HuH-7.5 (cell line): ENCODE measurements around the gene NAP1L4.

Experiments used
- DNase-seq: peaks from one replicate; pipeline ENCODE4 v3.0.0; 2011; ENCODE audit warnings: low spot score

NAP1L4 gene

DNA sequence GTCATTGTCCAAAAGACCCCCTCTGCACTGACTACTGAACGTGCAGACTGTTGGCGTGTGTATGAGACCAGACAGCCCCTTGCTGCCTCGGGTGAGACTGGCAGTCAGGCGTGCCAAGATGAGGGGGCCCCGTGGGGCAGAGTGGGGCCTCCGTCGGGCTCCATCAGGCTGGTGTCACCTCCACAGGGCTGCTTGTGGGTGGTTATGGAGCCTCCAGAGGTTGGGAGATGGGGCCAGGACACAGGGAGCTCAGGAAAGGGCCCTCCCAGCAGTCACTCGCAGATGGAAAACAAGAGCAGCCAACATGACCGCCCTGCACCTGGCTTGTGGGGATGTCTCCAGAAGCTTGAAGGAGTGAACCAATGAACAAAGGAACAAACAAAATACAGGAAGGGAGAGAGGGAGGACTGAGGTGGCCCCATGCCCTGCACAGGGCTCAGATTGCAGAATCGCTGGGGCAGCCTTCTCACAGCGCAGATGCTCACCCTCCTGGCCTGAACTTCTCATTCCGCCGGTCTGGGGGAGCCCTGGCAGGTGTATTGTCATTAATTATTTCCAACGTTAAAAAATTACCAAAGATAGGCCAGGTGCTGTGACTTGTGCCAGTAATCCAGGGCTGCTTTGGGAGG, 57.4 kb downstream of the NAP1L4 start:
- DNase-seq, result no peak

DNA sequence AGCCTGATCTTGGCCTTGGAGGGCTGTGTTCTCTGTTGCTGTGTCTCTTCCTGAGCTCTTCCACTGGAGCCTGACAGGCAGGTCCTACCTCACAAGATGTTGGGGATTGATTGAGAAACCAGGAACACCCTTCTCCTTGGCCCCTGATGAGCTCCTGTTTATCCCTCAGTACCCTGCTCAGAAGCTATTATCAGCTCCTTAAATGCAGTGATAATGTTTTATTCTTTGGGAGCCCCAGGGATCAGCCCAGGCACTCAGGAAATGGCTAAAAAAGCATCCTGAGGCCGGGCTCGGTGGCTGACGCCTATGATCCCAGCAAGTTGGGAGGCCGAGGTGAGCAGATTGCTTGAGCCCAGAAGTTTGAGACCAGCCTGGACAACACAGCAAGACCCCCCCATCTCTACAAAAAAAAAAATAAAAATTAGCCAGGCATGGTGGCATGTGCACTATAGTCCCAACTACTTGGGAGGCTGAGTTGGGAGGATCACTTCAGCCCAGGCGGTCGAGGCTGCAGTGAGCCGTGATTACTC, 58.0 kb downstream of the NAP1L4 start:
- no peak for DNase-seq

DNA sequence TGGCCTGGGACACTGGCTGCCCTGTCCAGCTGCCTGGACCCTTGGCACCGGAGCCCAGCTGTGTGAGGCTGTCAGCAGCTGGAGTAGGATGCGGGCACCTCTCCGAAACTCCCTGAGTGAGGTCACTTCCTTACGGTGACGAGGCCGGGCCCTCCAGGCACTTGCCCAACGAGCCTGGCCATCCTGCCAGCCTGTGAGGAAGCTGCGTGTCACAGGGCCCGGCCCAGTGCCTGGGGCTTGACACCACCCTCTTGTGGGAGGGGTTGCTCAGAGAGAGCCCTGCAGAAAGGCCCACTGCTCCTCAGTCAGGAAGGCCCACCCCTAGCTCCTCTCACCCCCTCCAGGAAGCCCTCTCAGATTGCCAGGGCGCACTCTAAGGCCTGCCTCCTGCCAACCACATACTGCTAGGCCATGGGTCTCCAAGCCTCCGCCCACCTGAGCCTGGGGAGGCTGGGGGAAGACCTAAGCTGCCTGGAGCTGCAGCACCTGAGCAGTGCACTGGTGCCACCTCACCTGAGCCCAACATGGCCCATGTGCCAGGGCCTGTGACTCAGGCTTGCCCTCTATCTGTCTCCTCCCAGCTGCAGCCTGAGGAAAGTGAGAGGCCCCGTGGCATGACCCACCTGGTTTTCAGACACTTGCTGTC, 58.6 kb downstream of the NAP1L4 start:
- no peak for DNase-seq

DNA sequence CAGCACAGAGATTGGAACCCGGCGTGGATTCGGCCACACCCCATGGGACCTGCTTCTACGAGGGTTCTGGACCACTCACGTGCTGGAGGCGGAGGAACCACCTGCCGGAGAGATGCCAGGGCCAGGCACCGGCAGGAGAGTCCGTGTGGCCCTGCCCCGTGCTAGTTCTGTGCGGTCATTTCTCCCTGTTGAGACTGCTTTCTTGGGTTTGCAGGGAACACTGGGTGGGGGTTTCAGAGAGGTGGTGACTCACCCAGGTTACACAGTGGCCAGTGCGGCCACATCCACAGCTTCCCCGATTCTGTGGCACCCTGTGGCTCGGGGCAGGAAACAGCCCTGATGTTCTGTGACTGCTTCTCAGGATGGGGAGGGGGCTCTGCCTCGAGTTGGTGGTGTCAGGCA, 59.3 kb downstream of the NAP1L4 start:
- no peak for DNase-seq

DNA sequence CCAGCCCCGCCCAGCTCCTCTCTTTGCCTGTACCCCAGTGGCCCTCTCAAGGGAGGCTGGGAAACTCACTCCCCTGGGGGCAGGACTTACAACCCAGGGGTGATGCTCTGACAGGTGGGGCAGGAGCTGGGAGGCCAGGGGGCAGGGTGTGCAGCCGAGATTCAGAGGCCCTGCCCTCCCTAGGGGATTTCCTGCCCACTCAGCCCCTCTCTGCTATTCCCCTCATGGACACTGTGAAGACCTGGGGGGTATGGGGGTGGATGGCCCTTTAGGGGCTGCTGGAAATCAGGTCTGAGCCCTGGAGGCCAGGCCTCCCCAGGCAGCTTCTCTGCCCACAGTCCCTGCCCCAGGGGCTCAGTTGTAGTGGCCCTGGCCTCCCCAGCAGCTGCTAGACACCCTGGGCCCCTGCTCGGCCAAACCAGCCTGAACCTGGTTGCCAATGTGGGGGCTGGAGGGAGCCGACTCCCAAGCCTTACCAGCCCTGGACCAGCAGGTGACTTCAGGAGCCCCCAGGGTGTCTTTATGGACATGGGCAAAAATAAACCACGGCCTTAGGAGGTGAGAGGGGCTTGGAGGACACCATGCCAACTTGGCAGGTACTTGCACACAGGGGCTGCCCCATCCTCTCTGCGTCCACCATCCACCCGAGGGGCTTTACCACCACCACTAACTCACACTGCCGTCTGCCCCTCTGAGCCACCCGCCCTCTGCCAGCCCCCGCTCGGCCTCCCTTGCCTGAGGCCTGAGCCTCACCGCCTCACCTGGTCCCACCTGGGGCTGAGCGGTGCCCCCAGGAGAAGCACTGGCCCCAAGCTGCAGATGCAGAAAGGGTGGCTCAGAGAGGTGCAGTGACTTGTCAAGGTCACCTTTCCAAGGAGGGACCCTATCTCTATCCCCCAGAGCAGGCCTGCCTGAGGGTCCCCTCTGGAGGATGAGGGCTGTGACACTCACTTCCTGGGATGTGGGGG, 60.1 kb downstream of the NAP1L4 start:
- no peak for DNase-seq

DNA sequence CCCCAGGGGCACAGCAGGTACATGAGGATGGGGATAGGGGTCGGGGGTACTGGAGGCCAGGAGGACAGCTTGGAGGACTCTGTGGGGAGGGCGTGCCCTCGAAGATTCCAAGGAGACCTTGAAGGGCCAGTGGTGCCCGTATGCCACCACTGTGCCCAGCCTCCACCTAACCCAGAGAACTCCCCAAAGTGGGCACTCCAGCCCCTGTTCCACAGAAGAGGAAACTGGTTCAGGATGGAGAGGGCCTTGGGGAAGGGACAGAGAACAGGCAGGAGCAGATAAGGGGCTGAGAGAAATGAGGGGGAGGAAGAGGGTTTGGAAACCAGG, 60.7 kb downstream of the NAP1L4 start:
- DNase-seq, result no peak

DNA sequence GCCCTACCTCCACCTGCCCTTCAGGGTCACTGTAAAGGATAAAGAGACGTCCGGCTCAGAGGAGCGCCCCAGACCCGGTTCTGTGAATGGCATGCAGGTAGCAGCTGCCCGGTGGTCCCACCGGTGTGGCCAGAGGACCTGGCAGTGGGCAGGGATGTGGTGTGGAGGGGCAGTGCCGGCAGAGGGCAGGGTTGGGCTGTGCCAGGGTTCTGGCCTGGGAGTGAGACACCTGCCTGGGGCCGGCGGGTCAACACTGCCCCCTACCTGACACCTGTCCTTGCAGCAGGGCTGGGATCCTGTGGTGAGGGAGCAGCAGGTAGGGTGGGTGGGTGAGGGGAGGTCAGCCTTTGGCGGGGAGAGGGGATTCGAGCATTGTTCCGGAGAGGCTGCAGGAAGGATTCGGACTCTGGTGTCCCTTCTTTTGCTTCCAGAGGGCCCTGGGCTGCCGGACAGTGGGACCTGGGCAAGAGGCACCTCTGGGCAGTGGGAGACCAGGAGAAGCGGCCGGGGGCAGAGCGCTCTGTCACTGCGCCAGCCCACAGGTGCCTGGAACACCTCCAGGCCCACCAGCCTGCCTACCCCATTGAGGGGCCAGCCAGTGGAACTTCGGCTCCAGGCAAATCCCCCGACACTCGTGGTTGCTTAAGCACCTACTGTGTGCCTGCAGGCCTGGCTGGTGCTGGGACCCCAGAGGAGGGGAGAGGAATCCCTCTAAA, 61.3 kb downstream of the NAP1L4 start:
- peak; percentile 90 for DNase-seq

DNA sequence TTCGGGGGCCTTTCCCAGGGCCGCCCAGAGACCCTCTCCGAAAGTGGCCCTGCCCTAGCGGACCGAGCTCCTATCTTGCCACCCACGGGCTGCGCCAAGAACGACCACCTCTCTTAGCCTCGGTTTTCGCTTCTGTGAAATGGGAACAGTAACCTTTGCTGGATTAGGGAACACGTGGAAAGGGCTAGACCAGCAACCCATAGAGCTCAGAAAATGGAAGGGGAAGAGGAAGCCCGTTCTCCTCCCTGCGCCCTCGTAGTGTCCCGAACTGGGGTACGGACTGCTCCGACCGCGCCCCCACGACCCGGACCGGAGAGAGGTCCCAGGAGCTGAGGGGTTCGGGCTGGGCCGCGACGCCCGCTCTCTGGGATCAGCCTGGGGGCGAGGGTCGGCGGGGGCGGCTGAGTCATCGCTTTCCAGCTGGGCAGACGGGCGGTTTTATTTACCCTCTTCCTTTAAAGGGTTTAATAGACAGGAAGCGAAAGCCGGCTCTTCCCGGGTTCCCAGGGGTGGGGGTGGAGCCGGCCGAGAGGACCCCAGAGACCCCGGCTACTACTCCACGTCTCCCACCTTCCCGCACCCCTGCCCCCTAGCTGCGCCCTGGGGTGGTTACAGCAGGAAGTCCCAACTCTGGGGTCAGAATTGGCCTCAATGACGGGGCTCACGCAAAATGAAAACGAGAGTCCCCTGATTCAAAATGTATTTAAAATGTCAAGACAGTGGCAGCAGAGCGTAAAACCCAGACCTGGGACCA, 62.0 kb downstream of the NAP1L4 start:
- DNase-seq, result peak; percentile 71

DNA sequence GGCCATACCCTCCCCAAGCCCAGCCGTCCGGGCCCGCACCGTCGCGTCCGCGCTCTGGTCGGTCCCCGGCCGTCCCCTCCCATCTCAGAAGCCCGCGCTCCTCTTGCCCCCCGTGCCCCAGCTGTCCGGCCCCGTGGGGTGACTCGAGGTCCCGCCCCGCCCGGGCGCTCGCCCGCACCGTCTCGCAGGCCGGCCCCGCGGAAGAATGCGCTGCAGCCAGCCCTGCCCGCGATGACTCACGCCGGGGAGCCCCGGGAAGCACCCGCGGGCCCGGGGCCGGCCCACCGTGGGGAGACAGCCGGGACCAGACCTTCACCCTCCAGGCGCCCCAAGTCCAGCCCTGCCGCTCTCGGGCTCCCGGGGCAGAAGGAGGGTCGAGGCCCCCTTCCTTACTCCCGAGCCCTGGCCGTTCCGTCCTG, 62.6 kb downstream of the NAP1L4 start:
- peak; percentile 81 for DNase-seq

DNA sequence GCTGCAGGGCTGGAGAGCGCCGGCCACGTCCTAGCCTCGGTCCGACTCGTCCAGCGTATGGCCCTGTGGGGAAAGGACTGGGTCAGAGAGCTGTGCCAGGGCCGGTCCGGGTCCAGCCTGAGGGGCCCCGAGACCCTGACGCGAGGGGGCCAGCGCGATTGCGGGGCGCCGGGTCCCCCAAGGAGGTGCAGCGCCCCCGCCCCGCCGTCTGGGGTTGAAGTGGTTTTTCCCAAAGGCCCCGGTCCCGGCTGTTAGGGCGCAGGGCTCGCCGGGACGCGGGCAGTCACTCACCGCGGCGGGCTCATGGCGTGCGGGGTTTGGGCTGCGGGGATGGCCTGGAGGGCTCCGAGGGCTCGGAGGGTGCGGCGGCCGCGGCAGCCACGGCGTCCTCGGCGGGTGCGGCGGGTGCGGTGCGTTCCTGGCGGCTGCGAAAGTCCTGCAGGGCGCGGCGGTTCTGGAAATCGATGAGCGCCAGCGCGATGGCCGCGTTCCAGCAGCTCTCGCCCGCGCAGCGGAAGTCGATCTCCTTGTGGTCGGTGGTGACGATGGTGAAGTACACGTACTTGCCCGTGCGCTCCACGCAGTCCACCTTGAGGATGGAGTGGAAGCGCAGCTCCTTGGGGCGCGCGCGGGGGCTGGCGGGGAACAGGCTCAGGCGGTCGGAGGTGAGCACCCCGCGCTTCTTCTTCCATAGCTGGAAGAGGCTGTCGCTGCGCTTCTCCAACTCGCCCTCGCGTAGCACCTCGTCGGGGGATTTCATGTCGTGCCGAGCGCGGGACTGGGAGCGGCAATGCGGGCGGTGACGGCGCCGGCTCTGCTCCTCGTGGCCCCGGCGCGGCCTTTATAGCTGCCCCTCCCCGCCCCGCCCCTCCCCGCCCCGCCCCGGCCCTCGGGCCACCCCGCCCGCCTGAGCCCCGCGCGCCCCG, 63.3 kb downstream of the NAP1L4 start, which contains the start of gene PHLDA2:
PHLDA2 (minus strand) TSS at position 816 of the 926 bp plus-strand sequence; CDS start at position 760, 56 bp downstream.
- DNase-seq, result peak; percentile 64

DNA sequence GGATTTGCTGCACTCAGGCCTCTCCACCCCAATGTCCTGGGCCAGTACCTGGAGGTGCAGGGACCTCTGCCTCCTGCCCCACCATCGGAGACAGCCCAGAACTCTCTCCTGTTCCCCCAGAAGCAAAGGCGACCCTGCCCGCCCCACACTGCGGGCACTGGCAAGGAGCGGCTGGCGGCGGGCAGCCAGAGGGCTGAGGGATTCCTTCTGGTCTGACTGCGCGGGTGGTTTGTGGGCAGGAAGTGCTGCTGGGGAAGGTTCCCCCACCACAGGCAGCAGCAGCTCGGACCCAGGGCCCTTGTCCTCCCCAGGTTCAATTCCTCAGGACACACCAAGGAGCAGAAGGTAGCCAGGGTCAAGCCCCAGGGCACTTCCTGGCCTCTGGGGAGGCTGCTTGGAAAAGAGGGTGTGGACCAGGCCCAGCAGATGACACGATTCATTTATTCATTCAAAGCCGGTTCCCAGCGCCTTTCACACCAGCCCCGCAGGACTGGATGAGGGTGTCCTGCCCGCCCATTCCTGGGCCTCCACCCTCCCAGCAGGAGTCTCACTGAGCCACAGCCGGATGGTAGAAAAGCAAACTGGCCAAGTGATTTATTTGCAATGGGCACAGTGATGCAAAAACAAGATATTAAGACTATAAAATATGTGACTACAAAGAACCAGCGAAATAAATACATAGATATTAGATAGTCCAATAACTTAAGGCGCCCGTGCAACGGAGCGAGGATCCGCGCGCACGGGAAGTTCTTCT, 64.1 kb downstream of the NAP1L4 start:
- peak; percentile 69 for DNase-seq

DNA sequence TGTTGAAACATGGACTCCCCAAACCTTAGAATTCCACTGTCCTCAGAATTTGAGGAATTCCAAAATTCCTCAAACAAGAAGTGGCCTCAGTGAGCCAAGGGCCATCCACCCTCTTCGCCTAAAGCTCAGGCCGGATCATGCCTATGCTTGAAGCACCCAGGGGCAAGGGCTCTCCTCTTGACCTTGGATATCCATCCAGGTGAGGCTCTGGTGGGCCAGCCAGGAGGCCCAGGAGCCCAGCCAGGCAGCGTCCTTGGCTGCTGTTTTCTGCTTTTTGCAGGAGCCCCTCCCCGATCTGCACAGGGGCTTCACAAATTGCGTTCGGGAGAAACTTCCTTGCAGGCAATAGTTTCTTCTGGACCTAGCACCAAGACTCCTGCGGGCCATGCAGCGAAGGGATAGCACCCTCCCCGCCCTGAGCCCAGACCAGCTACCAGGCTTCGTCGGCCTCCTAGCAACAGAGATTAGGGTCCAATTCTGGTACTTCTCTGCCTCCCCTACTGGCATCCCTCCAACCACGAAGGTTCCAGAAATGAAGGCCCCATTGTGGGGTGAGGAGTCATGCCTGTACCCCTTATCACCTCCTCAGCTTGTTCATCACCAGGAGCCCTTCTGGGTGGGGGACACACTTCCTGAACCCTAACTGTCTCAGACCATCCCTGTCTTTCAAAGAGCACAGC, 64.9 kb downstream of the NAP1L4 start:
- DNase-seq, result no peak

DNA sequence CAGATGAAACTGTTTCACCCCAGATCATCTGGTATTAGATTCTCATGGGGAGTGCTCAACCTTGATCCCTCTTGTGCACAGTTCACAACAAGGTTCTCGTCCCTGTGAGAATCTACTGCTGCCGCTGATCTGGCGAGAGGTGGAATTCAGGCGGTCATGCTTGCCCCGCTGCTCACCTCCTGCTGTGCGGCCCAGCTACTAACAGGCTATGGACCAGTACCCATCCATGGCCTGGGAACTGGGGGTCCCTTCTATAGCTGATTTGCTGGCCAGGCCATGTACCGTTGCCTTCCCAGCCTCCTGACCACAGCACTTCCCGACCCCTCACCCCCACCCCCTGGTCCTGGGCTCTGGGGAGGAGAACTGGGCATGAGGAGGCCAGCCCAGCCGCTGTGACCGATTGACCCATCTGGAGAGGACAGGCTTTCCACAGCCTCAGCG, 65.5 kb downstream of the NAP1L4 start:
- DNase-seq, result no peak

DNA sequence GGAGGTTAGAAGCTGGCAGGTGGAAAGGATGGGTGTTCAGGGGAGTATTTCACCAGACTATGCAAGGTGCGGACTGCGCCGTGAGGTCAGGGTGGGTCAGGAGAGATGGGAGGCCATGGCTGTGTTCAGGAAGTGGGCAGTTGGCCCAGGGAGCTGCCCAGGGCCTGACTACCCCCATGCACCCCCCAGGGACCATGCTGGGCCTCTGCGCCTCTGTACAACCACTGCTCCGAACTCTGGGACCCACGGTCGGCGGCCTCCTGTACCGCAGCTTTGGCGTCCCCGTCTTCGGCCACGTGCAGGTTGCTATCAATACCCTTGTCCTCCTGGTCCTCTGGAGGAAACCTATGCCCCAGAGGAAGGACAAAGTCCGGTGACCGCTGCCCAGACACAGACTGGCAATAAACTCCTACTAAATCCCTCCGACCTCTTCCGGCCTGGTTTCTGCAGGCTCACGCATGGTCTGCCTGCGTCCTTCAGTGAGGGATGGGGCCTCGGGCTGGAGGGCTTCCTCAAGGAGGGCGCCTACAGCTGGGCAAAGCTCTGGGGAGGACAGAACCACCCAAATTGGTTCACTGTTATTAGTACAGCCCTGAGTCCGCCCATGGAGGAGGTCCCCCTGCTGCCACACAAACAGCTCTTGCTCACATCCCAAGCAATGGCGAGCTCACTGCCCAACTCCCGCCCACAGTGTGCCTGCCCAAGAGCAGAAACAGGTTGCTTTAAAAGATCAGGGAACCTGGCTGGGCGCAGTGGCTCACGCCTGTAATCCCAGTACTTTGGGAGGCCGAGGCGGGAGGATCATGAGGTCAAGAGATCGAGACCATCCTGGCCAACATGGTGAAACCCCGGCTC, 67.1 kb downstream of the NAP1L4 start:
- no peak for DNase-seq

DNA sequence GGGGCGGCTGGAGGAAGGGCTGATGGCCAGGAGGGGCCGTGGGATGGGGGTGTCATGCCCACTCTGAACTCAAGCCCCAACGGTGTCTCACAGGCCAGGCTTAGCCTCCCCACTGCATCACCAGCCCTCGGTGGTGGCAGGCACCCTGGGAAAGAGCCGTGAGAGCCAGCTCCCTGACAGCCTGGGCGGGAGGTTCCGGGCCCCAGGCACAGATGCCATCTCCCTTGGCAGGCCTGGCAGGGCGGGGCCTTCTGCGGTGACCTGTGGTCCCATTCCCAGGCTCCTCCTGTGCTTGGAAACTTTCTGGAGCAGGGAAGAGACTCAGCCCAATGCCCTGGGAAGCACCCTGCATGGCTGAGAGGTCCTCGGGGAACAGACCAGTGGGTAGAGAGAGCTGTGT, 67.7 kb downstream of the NAP1L4 start:
- no peak for DNase-seq

DNA sequence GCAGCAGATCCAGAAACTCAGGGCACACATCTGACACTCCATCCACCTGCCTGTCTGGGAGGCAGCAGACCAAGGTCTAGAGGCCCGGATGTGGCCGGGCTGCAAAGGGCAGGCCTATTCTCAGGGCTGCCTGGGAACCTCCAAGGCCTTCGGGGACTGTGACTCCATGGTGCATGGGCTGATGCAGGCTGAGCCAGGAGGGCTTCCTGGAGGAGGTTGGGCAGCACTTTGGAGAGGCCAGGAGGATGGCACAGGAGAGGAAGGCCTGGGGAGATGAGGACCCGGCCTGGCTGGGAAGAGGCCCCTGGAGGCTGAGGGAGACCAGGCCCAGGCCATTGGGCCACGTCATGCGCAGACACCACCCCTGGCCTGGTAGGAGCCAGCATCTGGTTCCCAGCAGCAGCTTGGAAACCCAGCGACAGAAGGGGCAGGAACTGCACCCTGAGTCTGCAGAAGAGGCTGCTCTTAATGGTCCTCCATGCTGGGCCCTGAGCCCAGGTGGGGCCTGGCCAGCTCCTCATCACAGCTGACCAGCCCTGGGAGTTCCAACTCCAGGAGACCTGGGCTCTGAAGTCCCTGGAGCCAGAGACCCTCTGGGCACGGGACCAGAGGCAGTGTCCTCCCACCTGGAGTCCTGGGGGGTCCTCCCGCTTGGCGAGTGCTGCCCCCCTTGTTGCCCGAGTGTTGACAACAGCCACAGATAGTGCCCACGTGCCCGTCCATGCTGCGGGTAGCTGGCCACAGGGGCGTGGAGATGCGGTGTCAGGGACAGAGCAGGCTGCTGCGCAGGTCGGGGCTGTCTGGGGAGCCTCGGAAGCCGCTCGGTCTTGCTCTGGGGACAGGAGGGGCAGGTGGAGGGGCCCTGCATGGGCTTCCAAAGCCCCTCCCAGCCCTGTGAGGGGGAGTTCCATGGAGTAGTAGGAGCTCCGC, 68.4 kb downstream of the NAP1L4 start:
- no peak for DNase-seq

DNA sequence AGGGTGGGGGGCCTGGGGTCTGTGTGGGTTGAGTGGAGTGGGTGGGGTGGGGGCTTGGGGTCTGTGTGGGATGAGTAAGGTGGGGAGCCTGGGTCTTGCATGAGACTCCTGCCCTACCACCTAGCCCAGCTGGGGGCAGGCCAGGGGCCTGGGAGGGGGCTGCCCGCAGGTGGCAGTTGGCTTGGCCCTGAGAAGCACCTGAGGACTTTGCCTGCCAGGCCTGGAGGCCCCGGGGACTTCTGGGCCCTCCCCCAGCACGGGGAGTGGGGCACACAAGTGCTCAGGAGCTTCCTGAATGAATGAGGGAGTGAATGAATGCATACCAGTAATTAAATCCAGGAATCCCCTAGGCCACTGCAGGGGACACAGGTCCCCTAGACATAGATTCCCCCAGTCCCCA, 69.5 kb downstream of the NAP1L4 start:
- no peak for DNase-seq
